RWPE1 (cell line): ENCODE measurements around the gene MOGAT3.
A peak's percentile ranks its signal among the peaks of the same experiment; 100 is the strongest.

Experiments
- CTCF ChIA-PET: fragments of 350-600 bp; sonication (Branson Sonifier 250); formaldehyde crosslinking; extraction: SDS; loops from one replicate; lab custom pipeline; 2021; lab: Yijun Ruan, JAX
- POLR2A ChIA-PET: fragments of 400-600 bp; formaldehyde crosslinking; extraction: SDS; loops from one replicate; lab custom pipeline; 2020; ENCODE audit warnings: antibody characterized with exemption; ENCODE audit not compliant: low non-redundant PET; lab: Yijun Ruan, JAX
- DNase-seq: peaks from one replicate; pipeline ENCODE4 v3.0.0; 2012; ENCODE audit warnings: low spot score
- H3K27ac ChIP-seq: fragments of 450-650 bp; 2 replicates; pipeline ENCODE4 v1.5.1; 2017
- CTCF ChIP-seq: fragments of 450-650 bp; conservative IDR thresholded peaks from 2 replicates; pipeline ENCODE4 v1.5.1; 2017; ENCODE audit warnings: low read depth, mild to moderate bottlenecking

Gene MOGAT3

DNA sequence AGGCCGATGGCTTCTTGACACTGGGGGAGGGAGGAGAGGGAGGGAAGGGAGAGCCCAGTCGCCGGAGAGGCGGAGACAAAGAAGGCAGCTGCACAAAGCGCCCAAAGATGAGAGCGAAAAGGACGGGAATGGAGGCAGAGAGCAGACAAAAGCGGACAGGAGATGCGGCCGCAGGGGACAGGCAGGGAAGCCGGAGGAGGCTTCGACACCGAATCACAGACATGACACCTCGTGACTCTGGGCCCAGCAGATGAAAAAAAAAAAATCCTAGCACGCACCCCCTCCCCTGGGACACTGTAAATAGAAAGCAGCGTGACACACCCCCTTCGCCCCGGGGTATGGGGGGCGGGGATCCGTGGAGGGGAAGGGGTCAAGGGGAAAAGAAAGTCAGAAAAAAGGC lies 21.7 kb downstream of the MOGAT3 start:
- POLR2A ChIA-PET = no interaction called here
- H3K27ac ChIP-seq = no peak overlapping the region
- no peak for DNase-seq

DNA sequence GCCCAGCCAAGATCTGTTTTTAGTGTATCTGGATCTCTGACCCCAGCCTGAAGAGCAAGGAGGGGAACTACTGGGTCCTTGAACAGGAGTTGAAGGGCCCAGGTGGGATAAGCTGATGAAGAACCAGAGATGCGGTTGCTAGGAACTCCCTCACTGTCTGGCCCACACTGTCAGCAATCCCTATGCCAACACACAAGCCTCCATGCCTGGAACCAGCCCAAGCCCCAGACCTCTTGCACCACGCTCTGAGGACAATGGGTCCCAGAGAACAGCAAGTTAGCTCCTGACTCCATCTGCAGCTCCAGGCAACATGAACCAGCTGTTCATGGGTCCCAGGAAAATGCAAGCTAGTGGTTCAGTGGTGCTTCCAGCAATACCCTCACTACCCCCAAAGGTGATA lies 23.2 kb downstream of the MOGAT3 start:
- ChIA-PET CTCF (interaction anchor here (1.5 kb wide), 1 partner anchor 15 kb away, joined by 4 read pairs; no protein-coding TSS in a partner anchor), POLR2A (interaction anchor here (0.6 kb wide), 1 partner anchor 10 kb away, joined by 9 read pairs; no protein-coding TSS in a partner anchor)
- H3K27ac ChIP-seq = no peak overlapping the region
- TF ChIP-seq CTCF = no peak
- DNase-seq = no peak

More for the DNA sequence above, 21.7 kb downstream of the MOGAT3 start:
- TF ChIP-seq CTCF = no peak
- CTCF ChIA-PET = no interaction called here

- POLR2A ChIA-PET = no interaction called here
- CTCF ChIA-PET = interaction anchor here (0.9 to 1.2 kb wide), 2 partner anchors 17 to 32 kb away, joined by 3 to 7 read pairs; no protein-coding TSS in a partner anchor
Observed at GRCh38 chr7:101175664-101176063, 25.2 kb downstream of the MOGAT3 start.

DNA sequence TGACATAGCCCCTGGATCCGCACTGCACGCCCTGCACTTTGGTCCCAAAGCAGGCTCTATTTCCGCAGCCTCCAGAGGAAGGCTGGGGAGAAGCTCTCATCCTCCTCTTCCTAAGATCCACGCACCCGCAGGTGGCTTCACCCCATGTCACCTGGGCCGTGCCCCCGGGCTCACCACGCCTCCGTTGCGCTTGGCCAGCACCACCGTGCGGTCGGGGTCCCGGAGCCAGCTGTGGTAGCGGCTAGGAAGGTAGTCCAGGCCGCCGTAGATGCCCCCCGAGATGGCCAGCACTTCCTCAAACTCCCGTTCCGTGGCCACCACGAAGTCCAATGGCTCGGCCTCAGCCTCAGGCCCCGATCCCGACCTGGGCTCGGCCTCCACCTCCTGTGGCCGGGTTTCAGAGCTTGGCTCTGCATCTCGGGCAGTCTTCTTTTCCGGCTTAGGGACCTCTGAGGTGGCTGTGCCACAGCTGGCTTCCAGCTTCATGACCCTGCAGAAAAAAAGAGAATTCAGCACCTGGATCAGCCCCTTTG lies 26.4 kb downstream of the MOGAT3 start:
- DNase-seq = no peak
- H3K27ac ChIP-seq = no peak overlapping the region
- ChIA-PET POLR2A (interaction anchor here (0.5 to 1.0 kb wide), 4 partner anchors 9 to 36 kb away, joined by 3 to 5 read pairs (median 4); no protein-coding TSS in a partner anchor), CTCF (interaction anchor here (0.6 to 1.5 kb wide), 5 partner anchors 8 to 70 kb away, joined by 3 to 4 read pairs (median 4); no protein-coding TSS in a partner anchor)
- no peak for TF ChIP-seq CTCF

More at GRCh38 chr7:101175664-101176063, 25.2 kb downstream of the MOGAT3 start:
- no peak for TF ChIP-seq CTCF
- no peak for DNase-seq
- H3K27ac ChIP-seq = no peak overlapping the region

DNA sequence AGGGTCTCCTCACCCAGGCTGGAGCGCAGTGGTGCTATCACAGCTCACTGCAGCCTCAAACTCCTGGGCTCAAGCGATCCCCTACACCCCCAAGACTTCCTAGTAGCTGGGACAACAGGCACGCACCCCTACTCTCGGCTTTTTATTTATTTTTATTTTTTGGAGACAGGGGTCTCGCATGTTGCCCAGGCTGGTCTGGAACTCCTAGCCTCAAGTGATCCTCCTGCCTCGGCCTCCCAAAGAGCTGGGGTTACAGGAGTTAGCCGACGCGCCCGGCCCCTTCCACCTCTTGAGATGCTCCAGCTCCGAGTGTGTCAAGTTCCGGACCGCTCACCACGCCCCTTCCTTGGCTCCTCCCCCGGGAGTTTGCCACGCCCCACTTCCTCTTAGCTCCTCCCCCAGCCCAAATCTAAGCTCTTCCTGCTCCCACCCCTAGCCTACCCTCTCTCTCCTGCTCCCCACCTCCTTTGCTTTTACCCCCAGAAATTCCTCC lies 27.0 kb downstream of the MOGAT3 start:
- POLR2A ChIA-PET = interaction anchor here (0.5 to 1.0 kb wide), 4 partner anchors 9 to 35 kb away, joined by 3 to 5 read pairs (median 4); no protein-coding TSS in a partner anchor
- H3K27ac ChIP-seq = peak overlapping the region; percentile 32; the same call in 1 of the 2 replicates

More for the DNA sequence above, 27.0 kb downstream of the MOGAT3 start:
- CTCF ChIA-PET = interaction anchor here (0.6 to 1.5 kb wide), 4 partner anchors 9 to 30 kb away, joined by 3 to 4 read pairs (median 4); no protein-coding TSS in a partner anchor
- TF ChIP-seq CTCF = no peak
- DNase-seq = peak; percentile 71
